ENCODE data around the gene DNA2.

DNA sequence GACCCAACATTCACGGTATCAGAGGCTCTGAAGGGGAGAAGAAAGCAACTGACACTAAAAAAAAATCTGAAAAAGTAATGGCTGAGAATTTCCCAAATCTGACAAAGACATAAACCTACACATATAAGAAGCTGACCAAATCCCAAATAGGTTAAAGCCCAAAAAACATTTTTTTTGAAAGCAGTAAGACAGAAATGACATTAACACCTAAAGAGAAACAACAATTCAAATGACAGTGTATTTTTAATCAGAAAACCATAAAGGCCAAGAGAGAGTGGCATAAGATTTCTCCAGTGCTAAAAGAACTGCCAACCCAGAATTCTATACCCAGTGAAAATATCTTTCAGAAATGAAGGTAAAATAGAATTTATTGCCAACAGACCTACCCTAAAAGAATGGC, 100.2 kb downstream of the DNA2 start:
- no peak for TF ChIP-seq EZH2 (IDR thresholded peaks at IDR 0.05; ENCODE audit: borderline replicate concordance, insufficient read depth, low read depth, low read length, poor library complexity, severe bottlenecking)
- TF ChIP-seq, protein P1, sequence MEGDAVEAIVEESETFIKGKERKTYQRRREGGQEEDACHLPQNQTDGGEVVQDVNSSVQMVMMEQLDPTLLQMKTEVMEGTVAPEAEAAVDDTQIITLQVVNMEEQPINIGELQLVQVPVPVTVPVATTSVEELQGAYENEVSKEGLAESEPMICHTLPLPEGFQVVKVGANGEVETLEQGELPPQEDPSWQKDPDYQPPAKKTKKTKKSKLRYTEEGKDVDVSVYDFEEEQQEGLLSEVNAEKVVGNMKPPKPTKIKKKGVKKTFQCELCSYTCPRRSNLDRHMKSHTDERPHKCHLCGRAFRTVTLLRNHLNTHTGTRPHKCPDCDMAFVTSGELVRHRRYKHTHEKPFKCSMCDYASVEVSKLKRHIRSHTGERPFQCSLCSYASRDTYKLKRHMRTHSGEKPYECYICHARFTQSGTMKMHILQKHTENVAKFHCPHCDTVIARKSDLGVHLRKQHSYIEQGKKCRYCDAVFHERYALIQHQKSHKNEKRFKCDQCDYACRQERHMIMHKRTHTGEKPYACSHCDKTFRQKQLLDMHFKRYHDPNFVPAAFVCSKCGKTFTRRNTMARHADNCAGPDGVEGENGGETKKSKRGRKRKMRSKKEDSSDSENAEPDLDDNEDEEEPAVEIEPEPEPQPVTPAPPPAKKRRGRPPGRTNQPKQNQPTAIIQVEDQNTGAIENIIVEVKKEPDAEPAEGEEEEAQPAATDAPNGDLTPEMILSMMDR (IDR thresholded peaks at IDR 0.05) = no peak

Measured in B cell (primary cell).